ENCODE data around the gene ATAD2B.

DNA sequence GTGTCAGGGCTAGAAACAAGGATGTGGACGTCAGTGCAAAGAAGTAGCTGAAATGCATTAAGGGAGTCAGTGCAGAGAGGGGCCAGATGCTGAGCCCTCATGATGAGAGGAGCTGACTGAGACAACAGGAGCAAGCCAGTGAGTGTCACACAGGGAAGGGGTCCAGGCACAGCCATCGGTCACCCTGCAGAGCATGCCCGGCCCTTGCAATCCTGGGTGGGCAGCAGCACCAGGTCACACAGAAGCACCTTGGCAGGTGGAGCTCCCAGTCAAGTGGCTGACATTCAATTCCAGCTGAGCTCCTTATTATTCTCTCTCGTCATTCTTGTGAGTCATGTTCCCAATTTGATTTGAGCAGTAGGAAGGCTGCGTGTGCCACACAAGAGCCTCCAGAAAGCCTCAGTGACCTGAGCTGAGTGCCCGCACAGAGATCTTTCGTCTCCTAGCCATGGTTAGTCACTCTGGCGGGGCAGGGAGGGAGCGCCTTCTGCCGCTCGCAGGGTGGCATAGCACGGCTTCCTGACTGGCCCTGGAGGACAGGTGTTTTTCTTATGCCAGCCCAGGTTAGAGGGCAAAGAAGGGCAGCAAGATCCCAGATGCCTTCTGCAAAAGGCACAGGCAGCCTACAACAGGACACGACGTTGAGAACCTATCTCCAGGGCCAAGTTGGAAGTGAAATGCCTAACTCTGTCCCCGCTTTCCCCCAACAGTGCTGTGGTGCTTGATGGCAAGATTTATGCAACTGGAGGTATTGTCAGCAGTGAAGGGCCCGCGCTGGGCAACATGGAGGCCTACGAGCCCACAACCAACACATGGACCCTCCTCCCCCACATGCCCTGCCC, 220.9 kb downstream of the ATAD2B start:
- TF ChIP-seq, protein P1, sequence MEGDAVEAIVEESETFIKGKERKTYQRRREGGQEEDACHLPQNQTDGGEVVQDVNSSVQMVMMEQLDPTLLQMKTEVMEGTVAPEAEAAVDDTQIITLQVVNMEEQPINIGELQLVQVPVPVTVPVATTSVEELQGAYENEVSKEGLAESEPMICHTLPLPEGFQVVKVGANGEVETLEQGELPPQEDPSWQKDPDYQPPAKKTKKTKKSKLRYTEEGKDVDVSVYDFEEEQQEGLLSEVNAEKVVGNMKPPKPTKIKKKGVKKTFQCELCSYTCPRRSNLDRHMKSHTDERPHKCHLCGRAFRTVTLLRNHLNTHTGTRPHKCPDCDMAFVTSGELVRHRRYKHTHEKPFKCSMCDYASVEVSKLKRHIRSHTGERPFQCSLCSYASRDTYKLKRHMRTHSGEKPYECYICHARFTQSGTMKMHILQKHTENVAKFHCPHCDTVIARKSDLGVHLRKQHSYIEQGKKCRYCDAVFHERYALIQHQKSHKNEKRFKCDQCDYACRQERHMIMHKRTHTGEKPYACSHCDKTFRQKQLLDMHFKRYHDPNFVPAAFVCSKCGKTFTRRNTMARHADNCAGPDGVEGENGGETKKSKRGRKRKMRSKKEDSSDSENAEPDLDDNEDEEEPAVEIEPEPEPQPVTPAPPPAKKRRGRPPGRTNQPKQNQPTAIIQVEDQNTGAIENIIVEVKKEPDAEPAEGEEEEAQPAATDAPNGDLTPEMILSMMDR (IDR thresholded peaks at IDR 0.05 in 4 of 5, conservative IDR thresholded peaks at IDR 0.05 in 1 of 5) = no peak
- peak in 1 of 2 donors; percentile 43 for TF ChIP-seq POLR2A (IDR thresholded peaks at IDR 0.05)

Measured in gastrocnemius medialis (tissue), 4 donors.